ENCODE data around the gene P3R3URF.
A peak's percentile ranks its signal among the peaks of the same experiment; 100 is the strongest.

Gene P3R3URF

DNA sequence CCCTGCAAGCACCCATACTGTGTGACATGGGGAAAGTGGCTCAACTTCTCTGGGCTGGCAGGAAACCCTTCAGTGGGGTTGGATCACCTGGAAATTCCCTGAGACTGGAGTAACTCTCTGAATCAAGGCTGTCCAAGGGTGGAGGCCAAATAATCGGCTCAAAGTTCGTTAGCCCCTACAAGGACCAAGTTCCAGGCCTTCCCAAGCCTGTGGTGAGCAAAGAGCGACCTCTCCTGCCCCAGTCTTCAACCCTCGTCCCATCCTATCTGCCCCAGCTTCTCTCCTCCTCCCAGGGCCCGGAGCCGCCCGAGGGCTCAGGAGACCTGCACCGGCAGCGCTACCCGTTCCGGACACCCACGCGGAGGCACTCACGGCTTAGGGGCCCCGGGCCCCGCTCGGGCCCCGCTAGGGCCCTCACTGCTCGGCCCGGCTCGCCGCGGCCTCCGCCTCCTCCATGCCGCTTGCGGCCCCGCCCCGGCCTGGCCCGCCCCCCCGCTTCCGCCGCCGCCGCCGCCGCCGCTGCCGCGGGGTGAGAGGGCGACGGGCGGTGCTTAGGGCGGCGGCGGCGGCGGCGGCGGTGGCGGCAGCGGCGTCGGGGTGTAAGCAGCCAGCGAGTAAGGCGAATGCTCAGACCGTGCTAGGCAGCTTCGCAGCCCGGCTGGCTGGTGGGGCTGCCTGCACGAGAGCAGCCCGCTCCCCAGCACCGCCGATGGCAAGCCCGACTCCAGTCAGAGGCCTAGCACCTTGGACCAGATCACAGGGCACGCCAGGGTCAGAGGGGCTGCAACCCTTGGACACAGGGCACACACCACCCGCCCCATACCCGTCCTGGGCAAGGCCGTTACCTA is 21.9 kb upstream of the P3R3URF start, which contains the start of gene POMGNT1:
Gene POMGNT1, minus strand, starts transcription at position 471 of the 848 bp plus-strand sequence. CDS start 613 bp downstream, outside the sequence.
- no peak for TF ChIP-seq EZH2phosphoT487 (conservative IDR thresholded peaks at IDR 0.05; ENCODE audit: low read length)
- TF ChIP-seq, protein P1, sequence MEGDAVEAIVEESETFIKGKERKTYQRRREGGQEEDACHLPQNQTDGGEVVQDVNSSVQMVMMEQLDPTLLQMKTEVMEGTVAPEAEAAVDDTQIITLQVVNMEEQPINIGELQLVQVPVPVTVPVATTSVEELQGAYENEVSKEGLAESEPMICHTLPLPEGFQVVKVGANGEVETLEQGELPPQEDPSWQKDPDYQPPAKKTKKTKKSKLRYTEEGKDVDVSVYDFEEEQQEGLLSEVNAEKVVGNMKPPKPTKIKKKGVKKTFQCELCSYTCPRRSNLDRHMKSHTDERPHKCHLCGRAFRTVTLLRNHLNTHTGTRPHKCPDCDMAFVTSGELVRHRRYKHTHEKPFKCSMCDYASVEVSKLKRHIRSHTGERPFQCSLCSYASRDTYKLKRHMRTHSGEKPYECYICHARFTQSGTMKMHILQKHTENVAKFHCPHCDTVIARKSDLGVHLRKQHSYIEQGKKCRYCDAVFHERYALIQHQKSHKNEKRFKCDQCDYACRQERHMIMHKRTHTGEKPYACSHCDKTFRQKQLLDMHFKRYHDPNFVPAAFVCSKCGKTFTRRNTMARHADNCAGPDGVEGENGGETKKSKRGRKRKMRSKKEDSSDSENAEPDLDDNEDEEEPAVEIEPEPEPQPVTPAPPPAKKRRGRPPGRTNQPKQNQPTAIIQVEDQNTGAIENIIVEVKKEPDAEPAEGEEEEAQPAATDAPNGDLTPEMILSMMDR (IDR thresholded peaks at IDR 0.05; ENCODE audit: insufficient read depth, low read length, poor library complexity, severe bottlenecking): peak; percentile 20
- H3K9me3 ChIP-seq (ENCODE audit: insufficient read depth, low read length): no peaks in the 10 kb centered on the region
- H3K9me2 ChIP-seq (replicated peaks; ENCODE audit: insufficient read depth, low read length): no peaks in the 10 kb centered on the region
- peak within 1 kb of the TSS; percentile 97 for H3K4me2 ChIP-seq (ENCODE audit: low read depth, low read length, poor library complexity, severe bottlenecking)
- peak within 1 kb of the TSS; percentile 99 for H2AFZ ChIP-seq (ENCODE audit: low read depth, low read length, severe bottlenecking)
- H3K4me3 ChIP-seq (ENCODE audit: insufficient read depth, low read length, poor library complexity, severe bottlenecking): peak within 1 kb of the TSS; percentile 84
- no peaks in the 10 kb centered on the region for H3K79me2 ChIP-seq (ENCODE audit: insufficient read depth, low read length)
- H3K27me3 ChIP-seq (ENCODE audit: low read length): no peaks in the 10 kb centered on the region
- peak within 1 kb of the TSS; percentile 52 for H3K27ac ChIP-seq (ENCODE audit: low read depth, low read length)
- peak within 1 kb of the TSS; percentile 82 for H3K9ac ChIP-seq (ENCODE audit: low read length)
- H3F3A ChIP-seq (ENCODE audit: insufficient read depth): peaks cover 9% of the 10 kb centered on the region; the same call in 1 of the 2 replicates
- H3K36me3 ChIP-seq (ENCODE audit: low read length): no peaks in the 10 kb centered on the region
- no peaks in the 10 kb centered on the region for H4K20me1 ChIP-seq (ENCODE audit: low read depth, low read length)

DNA sequence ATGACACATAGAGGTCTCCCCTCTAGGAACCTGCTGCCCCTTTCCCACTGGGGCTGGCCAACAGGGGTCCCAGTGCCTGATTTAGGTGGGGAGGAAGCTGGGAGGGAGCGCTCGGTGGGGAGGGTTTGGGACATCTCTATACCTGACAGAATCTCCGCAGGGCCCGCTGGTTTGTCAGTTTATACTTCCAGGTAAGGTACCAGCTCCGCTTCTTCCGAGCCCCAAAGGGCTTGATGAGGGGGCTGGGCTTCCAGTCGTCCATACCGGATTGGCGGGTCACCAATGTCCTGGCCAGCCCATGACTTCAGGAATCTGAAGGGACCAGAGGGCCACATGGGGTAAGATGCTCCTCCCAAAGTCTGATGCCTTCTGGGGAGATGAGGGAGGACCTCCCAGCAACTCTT is 21.3 kb upstream of the P3R3URF start:
- Histone ChIP-seq H3K27ac (ENCODE audit: low read depth, low read length) (no peak overlapping the region), H3K4me2 (ENCODE audit: low read depth, low read length, poor library complexity, severe bottlenecking) (peak overlapping the region; percentile 97), H3K9me2 (replicated peaks; ENCODE audit: insufficient read depth, low read length) (no peaks in the 10 kb centered on the region), H3K4me3 (ENCODE audit: insufficient read depth, low read length, poor library complexity, severe bottlenecking) (peak overlapping the region; percentile 81), H3K36me3 (ENCODE audit: low read length) (no peaks in the 10 kb centered on the region), H2AFZ (ENCODE audit: low read depth, low read length, severe bottlenecking) (peak overlapping the region; percentile 99), H4K20me1 (ENCODE audit: low read depth, low read length) (no peaks in the 10 kb centered on the region), H3K9ac (ENCODE audit: low read length) (peak overlapping the region; percentile 82), H3K9me3 (ENCODE audit: insufficient read depth, low read length) (no peaks in the 10 kb centered on the region), H3F3A (ENCODE audit: insufficient read depth) (peaks cover 9% of the 10 kb centered on the region; the same call in 1 of the 2 replicates), H3K79me2 (ENCODE audit: insufficient read depth, low read length) (no peaks in the 10 kb centered on the region), H3K27me3 (ENCODE audit: low read length) (no peaks in the 10 kb centered on the region)
- TF ChIP-seq, protein P1 (IDR thresholded peaks at IDR 0.05; ENCODE audit: insufficient read depth, low read length, poor library complexity, severe bottlenecking): no peak
- no peak for TF ChIP-seq EZH2phosphoT487 (conservative IDR thresholded peaks at IDR 0.05; ENCODE audit: low read length)

DNA sequence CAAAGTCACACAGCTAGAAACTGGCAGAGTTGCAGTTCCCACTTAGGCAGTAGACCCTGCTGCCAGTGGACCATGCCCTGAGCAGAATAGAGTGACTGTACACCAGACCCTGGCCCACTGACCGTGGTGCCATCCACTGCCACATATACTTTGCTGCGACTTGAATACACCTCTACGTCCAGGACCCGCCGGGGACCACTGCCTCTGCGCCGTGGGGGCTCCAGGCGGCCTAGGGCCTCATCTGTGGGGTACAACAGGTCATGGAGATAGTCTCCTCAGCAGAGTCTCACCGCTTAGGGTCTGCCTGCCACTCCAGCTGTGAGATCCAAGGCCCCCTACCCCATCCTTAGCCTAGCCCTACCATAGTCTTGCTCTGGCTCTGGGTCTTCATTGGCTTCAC is 20.3 kb upstream of the P3R3URF start:
- Histone ChIP-seq H3K9ac (ENCODE audit: low read length) (no peak overlapping the region), H3K27ac (ENCODE audit: low read depth, low read length) (no peak overlapping the region), H3K4me3 (ENCODE audit: insufficient read depth, low read length, poor library complexity, severe bottlenecking) (no peak overlapping the region), H3K27me3 (ENCODE audit: low read length) (no peaks in the 10 kb centered on the region), H3F3A (ENCODE audit: insufficient read depth) (peaks cover 9% of the 10 kb centered on the region; the same call in 1 of the 2 replicates), H3K4me2 (ENCODE audit: low read depth, low read length, poor library complexity, severe bottlenecking) (no peak overlapping the region), H3K79me2 (ENCODE audit: insufficient read depth, low read length) (no peaks in the 10 kb centered on the region), H3K36me3 (ENCODE audit: low read length) (no peaks in the 10 kb centered on the region), H3K9me2 (replicated peaks; ENCODE audit: insufficient read depth, low read length) (no peaks in the 10 kb centered on the region), H2AFZ (ENCODE audit: low read depth, low read length, severe bottlenecking) (no peak overlapping the region), H3K9me3 (ENCODE audit: insufficient read depth, low read length) (no peaks in the 10 kb centered on the region), H4K20me1 (ENCODE audit: low read depth, low read length) (no peaks in the 10 kb centered on the region)
- TF ChIP-seq, protein P1 (IDR thresholded peaks at IDR 0.05; ENCODE audit: insufficient read depth, low read length, poor library complexity, severe bottlenecking): no peak
- no peak for TF ChIP-seq EZH2phosphoT487 (conservative IDR thresholded peaks at IDR 0.05; ENCODE audit: low read length)
